Measurements from ENCODE around the gene ANKMY1.

- TF ChIP-seq BHLHE40 (IDR thresholded peaks at IDR 0.05; ENCODE audit: low read depth, low read length) (no peak), CTCF (IDR thresholded peaks at IDR 0.05) (no peak), RCOR1 (IDR thresholded peaks at IDR 0.05; ENCODE audit: low read depth, low read length) (no peak), USF2 (IDR thresholded peaks at IDR 0.05) (no peak), EP300 (IDR thresholded peaks at IDR 0.05) (no peak), POLR2A (IDR thresholded peaks at IDR 0.05; ENCODE audit: low read length) (no peak), PBX3 (IDR thresholded peaks at IDR 0.05) (no peak), RAD21 (conservative IDR thresholded peaks at IDR 0.05 in 1 of 2, IDR thresholded peaks at IDR 0.05 in 1 of 2) (no peak), NPAS2 (CRISPR knock-in tag; IDR thresholded peaks at IDR 0.05; ENCODE audit: borderline replicate concordance) (no peak)
Measured at GRCh38 chr2:240528406-240529040, 29.3 kb downstream of the ANKMY1 start.
